ENCODE results near the gene GSTM3. TPM values are rescaled to one million over a fixed set of nuclear protein-coding genes. Genes with fewer than 3 reads are reported as not detected.

The GSTM3 gene
- polyA plus RNA-seq, 1 donor (not counting 4 experiments of a cell fraction or from before 2014, with no cell fraction given) = 113 TPM

- Histone ChIP-seq H3K27me3 (ENCODE audit: control insufficient read depth, extremely low read depth, insufficient read depth, low read length) (no peaks in the 10 kb centered on the region), H2AFZ (ENCODE audit: control insufficient read depth, low read length) (no peak overlapping the region), H3K4me1 (ENCODE audit: control insufficient read depth, extremely low read depth, insufficient read depth, low read length) (peaks cover 36% of the 10 kb centered on the region), H3K36me3 (ENCODE audit: control insufficient read depth in 2 of 2, extremely low read depth in 1 of 2, insufficient read depth in 2 of 2, low read length in 2 of 2) (no peaks in the 10 kb centered on the region), H3K4me3 (ENCODE audit: control insufficient read depth in 2 of 3, extremely low read depth in 1 of 3, insufficient read depth in 2 of 3, low read depth in 1 of 3, low read length in 3 of 3) (no peak overlapping the region), H3K9me1 (ENCODE audit: control insufficient read depth, extremely low read depth, insufficient read depth, low read length) (no peaks in the 10 kb centered on the region), H3K27ac (ENCODE audit: control insufficient read depth, insufficient read depth, low read length) (no peak overlapping the region), H3K4me2 (ENCODE audit: control insufficient read depth, extremely low read depth, insufficient read depth, low read depth, low read length) (no peak overlapping the region), H3K9me3 (ENCODE audit: control insufficient read depth, low read depth, low read length) (no peaks in the 10 kb centered on the region), H4K20me1 (ENCODE audit: control insufficient read depth, extremely low read depth, insufficient read depth, low read length) (no peaks in the 10 kb centered on the region), H3K9ac (ENCODE audit: control insufficient read depth, extremely low read depth, insufficient read depth, low read length) (no peak overlapping the region), H3K79me2 (ENCODE audit: control insufficient read depth, insufficient read depth, low read length) (no peaks in the 10 kb centered on the region)
- TF ChIP-seq CTCF (optimal IDR thresholded peaks at IDR 0.05 in 1 of 3, IDR thresholded peaks at IDR 0.05 in 1 of 3, conservative IDR thresholded peaks at IDR 0.05 in 1 of 3; ENCODE audit: extremely low read depth in 1 of 3, insufficient read depth in 2 of 3, low read length in 3 of 3) (no peak), EZH2 (IDR thresholded peaks at IDR 0.05; ENCODE audit: low read length) (no peak)
- DNase-seq (ENCODE audit: low read depth, low spot score) (no peak), FAIRE-seq (no peak)
- dilution Hi-C loops (cut with MboI; ENCODE audit: extremely low pct_ligation_motif_present, low sequenced_read_pairs) = no loop called here
Observed at GRCh38 chr1:109716121-109716520, 24.7 kb downstream of the GSTM3 start.

GRCh38 chr1:109714661-109715372 is 26.0 kb downstream of the GSTM3 start:
- Histone ChIP-seq H3K9ac (ENCODE audit: control insufficient read depth, extremely low read depth, insufficient read depth, low read length) (no peak overlapping the region), H3K27ac (ENCODE audit: control insufficient read depth, insufficient read depth, low read length) (no peak overlapping the region), H3K4me2 (ENCODE audit: control insufficient read depth, extremely low read depth, insufficient read depth, low read depth, low read length) (no peak overlapping the region), H3K4me3 (ENCODE audit: control insufficient read depth in 2 of 3, extremely low read depth in 1 of 3, insufficient read depth in 2 of 3, low read depth in 1 of 3, low read length in 3 of 3) (no peak overlapping the region), H3K4me1 (ENCODE audit: control insufficient read depth, extremely low read depth, insufficient read depth, low read length) (peaks cover 35% of the 10 kb centered on the region), H4K20me1 (ENCODE audit: control insufficient read depth, extremely low read depth, insufficient read depth, low read length) (no peaks in the 10 kb centered on the region), H3K79me2 (ENCODE audit: control insufficient read depth, insufficient read depth, low read length) (no peaks in the 10 kb centered on the region), H3K9me1 (ENCODE audit: control insufficient read depth, extremely low read depth, insufficient read depth, low read length) (no peaks in the 10 kb centered on the region), H3K36me3 (ENCODE audit: control insufficient read depth in 2 of 2, extremely low read depth in 1 of 2, insufficient read depth in 2 of 2, low read length in 2 of 2) (no peaks in the 10 kb centered on the region), H3K27me3 (ENCODE audit: control insufficient read depth, extremely low read depth, insufficient read depth, low read length) (no peaks in the 10 kb centered on the region), H3K9me3 (ENCODE audit: control insufficient read depth, low read depth, low read length) (no peaks in the 10 kb centered on the region), H2AFZ (ENCODE audit: control insufficient read depth, low read length) (no peak overlapping the region)
- FAIRE-seq (no peak), DNase-seq (ENCODE audit: low read depth, low spot score) (no peak)
- TF ChIP-seq CTCF (optimal IDR thresholded peaks at IDR 0.05 in 1 of 3, IDR thresholded peaks at IDR 0.05 in 1 of 3, conservative IDR thresholded peaks at IDR 0.05 in 1 of 3; ENCODE audit: extremely low read depth in 1 of 3, insufficient read depth in 2 of 3, low read length in 3 of 3) (no peak), EZH2 (IDR thresholded peaks at IDR 0.05; ENCODE audit: low read length) (no peak)
- dilution Hi-C loops (cut with MboI; ENCODE audit: extremely low pct_ligation_motif_present, low sequenced_read_pairs) = no loop called here

Data from keratinocyte (primary cell).